K562 (cell line): ENCODE data around the gene POLD3. TPM values are rescaled to one million over a fixed set of nuclear protein-coding genes. Genes with fewer than 3 reads are reported as not detected.

Experiments used
- ATAC-seq: fragments of 200-7000 bp; cut with Tn5 transposase; 3 replicates; pipeline ENCODE4 v1.9.1; 2020; ENCODE audit warnings: moderate library complexity
- BruUV-seq: library from RNA; stranded (reverse); fragments of 400-500 nt; replicated peaks from 2 replicates; lab custom pipeline; 2021; lab: Mats Ljungman, UMichigan
- CTCF ChIA-PET: fragments of 300-600 bp; formaldehyde crosslinking; extraction: SDS; loops from one replicate; lab custom pipeline; 2021; ENCODE audit warnings: low intra/inter-chr PET ratio; lab: Yijun Ruan, JAX
- POLR2A ChIA-PET: fragments of 300-600, 350-650 bp; sonication (Branson Sonifier 250); formaldehyde crosslinking; extraction: SDS; loops from one replicate; lab custom pipeline; 2021; ENCODE audit warnings: antibody characterized with exemption, inconsistent platforms; lab: Yijun Ruan, JAX
- DNase-seq, 4 experiments: peaks; one replicate each; pipeline versions ENCODE4 v3.0.0 to v3.0.0-alpha.2; 2011 to 2018; ENCODE audit warnings: low spot score in 3 of 4, mixed read lengths in 3 of 4; ENCODE audit errors: extremely low read depth in 1 of 4
- FAIRE-seq: peaks from 2 replicates; lab custom pipeline; 2011; peaks lifted over from hg19 to GRCh38; lab: Jason Lieb, UNC
- H2AFZ ChIP-seq: 2 replicates; pipeline ENCODE4 v1.6.0; 2011; ENCODE audit warnings: low read depth, low read length, control low read depth, inconsistent platforms
- H3K27ac ChIP-seq: fragments of 200-600 bp; 3 replicates; pipeline ENCODE4 v1.8.0; 2011; ENCODE audit warnings: low read depth, mild to moderate bottlenecking, control low read depth, inconsistent platforms, low read length, moderate library complexity, mixed read lengths; ENCODE audit errors: extremely low read depth
- H3K27me3 ChIP-seq, 2 experiments: fragments of 300-600 bp in 1 of 2; 2 replicates in 1 of 2; 3 replicates in 1 of 2; pipeline versions ENCODE4 v1.6.0 to v1.8.0; 2011; ENCODE audit warnings: inconsistent platforms in 2 of 2, low read length in 2 of 2, mild to moderate bottlenecking in 1 of 2, mixed read lengths in 1 of 2, moderate library complexity in 1 of 2; ENCODE audit not compliant: control insufficient read depth in 2 of 2, insufficient read depth in 2 of 2
- H3K36me3 ChIP-seq: fragments of 300-600 bp; 3 replicates; pipeline ENCODE4 v1.8.0; 2011; ENCODE audit warnings: mild to moderate bottlenecking, low read length, inconsistent platforms; ENCODE audit not compliant: control insufficient read depth, insufficient read depth
- H3K4me1 ChIP-seq, 2 experiments: fragments of 200-600 bp in 1 of 2; replicated peaks in 1 of 2; 2 replicates in 1 of 2; 3 replicates in 1 of 2; pipeline versions ENCODE4 v1.5.1 to v1.8.0; 2011; ENCODE audit warnings: inconsistent platforms in 2 of 2, low read length in 2 of 2, mild to moderate bottlenecking in 1 of 2, mixed read lengths in 1 of 2, moderate library complexity in 1 of 2; ENCODE audit not compliant: control insufficient read depth in 2 of 2, insufficient read depth in 2 of 2
- H3K4me2 ChIP-seq: 2 replicates; pipeline ENCODE4 v1.6.1; 2011; ENCODE audit warnings: low read length, control low read depth, inconsistent platforms, mixed read lengths; ENCODE audit not compliant: insufficient read depth
- H3K4me3 ChIP-seq: fragments of 200-600 bp; sonication (generic), shearing (Covaris generic); 2 replicates; pipeline ENCODE4 v1.5.1; 2016; ENCODE audit warnings: control low read depth, inconsistent platforms
- H3K79me2 ChIP-seq: fragments of 200-600 bp; 3 replicates; pipeline ENCODE4 v1.8.0; 2011; ENCODE audit warnings: low read length, inconsistent platforms; ENCODE audit not compliant: control insufficient read depth, insufficient read depth
- H3K9ac ChIP-seq, 2 experiments: 2 replicates each; pipeline versions ENCODE4 v1.6.0 to v1.6.1; 2011; ENCODE audit warnings: low read depth in 2 of 2, low read length in 2 of 2, control low read depth in 1 of 2, inconsistent platforms in 1 of 2, mild to moderate bottlenecking in 1 of 2, mixed read lengths in 1 of 2; ENCODE audit not compliant: insufficient read depth in 1 of 2
- H3K9me1 ChIP-seq: one replicate; pipeline ENCODE4 v1.6.0; 2011; ENCODE audit warnings: inconsistent platforms, mild to moderate bottlenecking, low read length, moderate library complexity; ENCODE audit not compliant: control insufficient read depth, insufficient read depth
- H3K9me3 ChIP-seq: replicated peaks from 2 replicates; pipeline ENCODE4 v1.5.1; 2011; ENCODE audit warnings: low read depth, low read length, inconsistent platforms; ENCODE audit not compliant: control insufficient read depth, insufficient read depth
- H4K20me1 ChIP-seq: replicated peaks from 2 replicates; pipeline ENCODE4 v1.6.1; 2011; ENCODE audit warnings: low read length, inconsistent platforms, mixed read lengths; ENCODE audit not compliant: control insufficient read depth, insufficient read depth
- KLF10 ChIP-seq: fragments of 250-450 bp; sonication (Bioruptor Pico); IDR thresholded peaks from 2 replicates; pipeline ENCODE4 v1.6.1; 2021; ENCODE audit warnings: matching md5 sums
- XRCC4 ChIP-seq: IDR thresholded peaks from one replicate; pipeline ENCODE4 v1.6.1; 2011; ENCODE audit not compliant: insufficient read depth, insufficient read length; ENCODE audit errors: extremely low read depth
- WGBS: fragments of 100-300 bp; shearing (Covaris generic); methylation state at CpG from one replicate; pipeline ENCODE4 v1.1.6; 2016; ENCODE audit warnings: low coverage, mixed read lengths; ENCODE audit not compliant: insufficient coverage; ENCODE audit errors: missing lambda C conversion rate; 5-methylcytosine and 5-hydroxymethylcytosine counted together
- in situ Hi-C: fragments of 300-500 bp; cut with MboI; formaldehyde crosslinking; loops from 4 replicates; pipeline ENCODE4 v1.15.0; 2018; ENCODE audit warnings: inconsistent platforms, mixed read lengths
- intact Hi-C: fragments of 100-400 bp; cut with micrococcal nuclease; formaldehyde crosslinking; loops from 2 replicates; pipeline ENCODE4 v1.14.2; 2022
- polyA plus RNA-seq, 8 experiments: library from polyadenylated mRNA; depleted of rRNA in 4 of 8; stranded (reverse) in 5 of 8; unstranded in 3 of 8; fragments of >200 nt; fragmentation: Nextera tagmentation in 2 of 8; fragmentation: Illumina TruSeq in 1 of 8; extraction: Ambion mirVana in 2 of 8; extraction: Trizol in 1 of 8; gene quantifications; 2 replicates each; pipeline versions ENCODE4 v1.2.1 to v1.2.3, GENCODE V29; 2011 to 2014; ENCODE audit warnings: inconsistent platforms in 1 of 8, missing spikeins in 1 of 8
- total RNA-seq, 7 experiments: library from RNA; depleted of rRNA in 6 of 7; stranded (reverse); fragments of >200 nt in 6 of 7; fragmentation: Illumina TruSeq in 2 of 7; extraction: Trizol in 2 of 7; gene quantifications; 2 replicates each; pipeline versions ENCODE4 v1.2.1 to v1.2.3, GENCODE V29; 2011 to 2021; ENCODE audit warnings: low replicate concordance in 1 of 7

Gene POLD3
- total and polyA plus RNA-seq, 9 of the 15 experiments (the other 6 are each of a cell fraction or from before 2014, with no cell fraction given): 10.6 to 40.1 (median 24.6) TPM

DNA sequence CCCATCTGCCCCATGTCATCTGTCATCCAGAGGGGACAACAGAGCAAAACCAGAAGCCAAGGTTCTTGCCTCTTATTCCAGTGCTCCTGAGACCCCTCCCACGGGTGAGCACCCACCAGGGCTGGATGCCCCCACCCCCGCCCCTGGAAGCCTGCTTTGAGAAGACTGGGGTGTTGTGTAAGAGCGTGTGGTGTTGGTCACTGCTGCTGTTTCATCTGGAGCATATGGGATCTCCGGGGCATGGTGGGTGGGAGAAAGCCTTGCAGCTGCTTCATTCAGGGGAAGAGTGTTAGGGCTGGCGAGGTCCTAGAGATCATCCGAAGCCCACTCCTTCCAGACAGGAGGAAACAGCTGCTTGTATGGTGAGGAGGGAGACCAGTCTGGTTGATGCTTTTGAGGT, 84.7 kb downstream of the POLD3 start:
- H2AFZ ChIP-seq: no peak overlapping the region
- intact Hi-C loops (no loop called here), in situ Hi-C loops (no loop called here)
- WGBS: 14% methylated on average over 6 of the region's 6 CpGs
- DNase-seq (no peak), ATAC-seq (no peak), FAIRE-seq (no peak)
- H3K36me3 ChIP-seq: no peaks in the 10 kb centered on the region
- no peaks in the 10 kb centered on the region for H3K9me3 ChIP-seq
- no peak overlapping the region for H3K27ac ChIP-seq
- no peak overlapping the region for H3K4me2 ChIP-seq
- no peaks in the 10 kb centered on the region for H4K20me1 ChIP-seq
- no peaks in the 10 kb centered on the region for H3K79me2 ChIP-seq
- no peak for TF ChIP-seq KLF10 (CRISPR knock-in tag)
- H3K9ac ChIP-seq: 0 out of 4 replicates have a peak overlapping the region, but pooled peaks of 1 of the 2 experiments have one; percentile 2
- H3K9me1 ChIP-seq: no peaks in the 10 kb centered on the region
- ChIA-PET CTCF (no interaction called here), POLR2A (interaction anchor here (0.7 to 1.7 kb wide), 4 partner anchors 8 to 25 kb away, joined by 3 to 6 read pairs (median 3); no protein-coding TSS in a partner anchor)
- no TSS peak for BruUV-seq
- peaks cover 21 to 24% of the 10 kb centered on the region in 2 experiments for H3K4me1 ChIP-seq
- H3K27me3 ChIP-seq: no peaks in the 10 kb centered on the region
- H3K4me3 ChIP-seq: no peak overlapping the region

DNA sequence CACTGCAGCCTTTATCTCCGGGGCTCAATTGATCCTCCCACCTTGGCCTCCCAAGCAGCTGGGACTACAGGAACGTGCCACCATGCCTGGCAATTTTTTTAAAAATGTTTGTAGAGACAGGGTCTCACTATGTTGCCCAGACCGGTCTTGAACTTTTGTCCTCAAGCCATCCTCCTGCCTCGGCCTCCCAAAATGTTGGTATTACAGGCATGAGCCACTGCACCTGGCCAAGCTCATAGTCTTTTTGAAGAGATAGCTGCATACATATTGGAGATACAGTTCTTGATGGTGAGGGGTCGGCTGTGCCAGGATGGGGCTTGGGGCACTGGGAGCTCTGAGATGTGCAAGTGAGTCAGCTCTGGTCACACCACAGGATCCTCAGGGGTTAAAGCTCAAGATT, 85.7 kb downstream of the POLD3 start:
- H3K9me3 ChIP-seq: no peaks in the 10 kb centered on the region
- in situ Hi-C loops (no loop called here), intact Hi-C loops (no loop called here)
- H3K79me2 ChIP-seq: no peaks in the 10 kb centered on the region
- H3K27ac ChIP-seq: no peak overlapping the region
- no peaks in the 10 kb centered on the region for H4K20me1 ChIP-seq
- no peak for DNase-seq
- no TSS peak for BruUV-seq
- H2AFZ ChIP-seq: no peak overlapping the region
- H3K4me3 ChIP-seq: no peak overlapping the region
- CTCF ChIA-PET: no interaction called here
- H3K9ac ChIP-seq: no peak overlapping the region
- no peaks in the 10 kb centered on the region for H3K9me1 ChIP-seq
- FAIRE-seq: no peak
- no peak for TF ChIP-seq XRCC4
- TF ChIP-seq, all 486 proteins: peak for 0
- POLR2A ChIA-PET: no interaction called here
- Histone ChIP-seq H3K27me3 (no peaks in the 10 kb centered on the region), H3K4me1 (peaks cover 15 to 19% of the 10 kb centered on the region in 2 experiments; a peak in 4 of 5 replicates), H3K36me3 (no peaks in the 10 kb centered on the region), H3K4me2 (no peak overlapping the region)
- WGBS: 22% methylated on average over 5 of the region's 5 CpGs
- no peak for ATAC-seq
